GM23248 (cell line): ENCODE data around the gene PCF11. TPM values are rescaled to one million over a fixed set of nuclear protein-coding genes. Genes with fewer than 3 reads are reported as not detected.
A peak's percentile ranks its signal among the peaks of the same experiment; 100 is the strongest.

Experiments used
- DNase-seq: peaks from one replicate; pipeline ENCODE4 v3.0.0-alpha.2; 2015
- H2AFZ ChIP-seq: fragments of 200-600 bp; sonication (generic); 2 replicates; pipeline ENCODE4 v1.6.1; 2016; ENCODE audit warnings: antibody characterized with exemption
- H3F3A ChIP-seq: fragments of 200-600 bp; sonication (generic); 2 replicates; pipeline ENCODE4 v1.6.1; 2016; ENCODE audit warnings: mild to moderate bottlenecking, antibody characterized with exemption, mixed run types; ENCODE audit not compliant: insufficient read depth
- H3K27ac ChIP-seq: fragments of 200-600 bp; sonication (generic); 2 replicates; pipeline ENCODE4 v1.5.1; 2016; ENCODE audit warnings: mild to moderate bottlenecking
- H3K27me3 ChIP-seq: fragments of 200-600 bp; sonication (generic); replicated peaks from 2 replicates; pipeline ENCODE4 v1.6.1; 2016; ENCODE audit warnings: mild to moderate bottlenecking; ENCODE audit not compliant: insufficient read depth
- H3K36me3 ChIP-seq: fragments of 200-600 bp; sonication (generic); 2 replicates; pipeline ENCODE4 v1.6.1; 2016; ENCODE audit warnings: low read depth, mild to moderate bottlenecking
- H3K4me1 ChIP-seq: fragments of 200-600 bp; sonication (generic); 2 replicates; pipeline ENCODE4 v1.6.1; 2016; ENCODE audit warnings: mild to moderate bottlenecking; ENCODE audit not compliant: insufficient read depth
- H3K4me2 ChIP-seq: fragments of 200-600 bp; sonication (generic); one replicate; pipeline ENCODE4 v1.6.1; 2016; ENCODE audit warnings: mild to moderate bottlenecking; ENCODE audit not compliant: unreplicated experiment
- H3K4me3 ChIP-seq: fragments of 200-600 bp; sonication (generic); 2 replicates; pipeline ENCODE4 v1.5.1; 2016; ENCODE audit warnings: mild to moderate bottlenecking
- H3K79me2 ChIP-seq: fragments of 200-600 bp; sonication (generic); 2 replicates; pipeline ENCODE4 v1.6.1; 2016; ENCODE audit warnings: mild to moderate bottlenecking; ENCODE audit not compliant: insufficient read depth
- H3K9ac ChIP-seq: fragments of 200-600 bp; sonication (generic); 2 replicates; pipeline ENCODE4 v1.6.1; 2016; ENCODE audit warnings: mild to moderate bottlenecking
- H3K9me2 ChIP-seq: fragments of 200-600 bp; sonication (generic); 2 replicates; pipeline ENCODE4 v1.6.1; 2016; ENCODE audit warnings: mixed run types, mild to moderate bottlenecking, moderate library complexity; ENCODE audit not compliant: insufficient read depth
- H3K9me3 ChIP-seq: fragments of 200-600 bp; sonication (generic); one replicate; pipeline ENCODE4 v1.6.1; 2017; ENCODE audit warnings: low read depth
- H4K20me1 ChIP-seq: fragments of 200-600 bp; sonication (generic); 2 replicates; pipeline ENCODE4 v1.6.0; 2016; ENCODE audit not compliant: insufficient read depth
- EZH2 ChIP-seq: fragments of 200-600 bp; sonication (generic); IDR thresholded peaks from 2 replicates; pipeline ENCODE4 v1.6.1; 2018; ENCODE audit warnings: antibody characterized with exemption, mild to moderate bottlenecking; ENCODE audit not compliant: insufficient read depth, poor library complexity, severe bottlenecking
- EZH2phosphoT487 ChIP-seq: fragments of 200-600 bp; sonication (generic); IDR thresholded peaks from 2 replicates; pipeline ENCODE4 v1.6.1; 2018; ENCODE audit warnings: antibody characterized with exemption, moderate library complexity, mild to moderate bottlenecking, low read depth; ENCODE audit not compliant: insufficient read depth
- WGBS, 2 experiments: methylation state at CpG; one replicate each; pipeline ENCODE4 v1.1.6; 2015 to 2017; ENCODE audit warnings: low lambda C conversion rate in 2 of 2, low coverage in 1 of 2; ENCODE audit errors: missing lambda C conversion rate in 2 of 2; 5-methylcytosine and 5-hydroxymethylcytosine counted together
- in situ Hi-C: fragments of 300-500 bp; cut with MboI; formaldehyde crosslinking; loops from 2 replicates; pipeline ENCODE4 v1.15.0; 2020
- polyA plus RNA-seq: library from polyadenylated mRNA; unstranded; fragments of >200 nt; fragmentation: Nextera tagmentation; extraction: Ambion mirVana; gene quantifications from 2 replicates; pipeline ENCODE4 v1.2.1, GENCODE V29; 2016
- total RNA-seq: library from RNA; depleted of rRNA; stranded (reverse); fragments of >200 nt; shearing (Covaris generic); gene quantifications from 2 replicates; pipeline ENCODE4 v1.2.3, GENCODE V29; 2014

PCF11 gene
- total and polyA plus RNA-seq, 2 experiments from 2014 or later = 9.1 to 19.7 TPM

DNA sequence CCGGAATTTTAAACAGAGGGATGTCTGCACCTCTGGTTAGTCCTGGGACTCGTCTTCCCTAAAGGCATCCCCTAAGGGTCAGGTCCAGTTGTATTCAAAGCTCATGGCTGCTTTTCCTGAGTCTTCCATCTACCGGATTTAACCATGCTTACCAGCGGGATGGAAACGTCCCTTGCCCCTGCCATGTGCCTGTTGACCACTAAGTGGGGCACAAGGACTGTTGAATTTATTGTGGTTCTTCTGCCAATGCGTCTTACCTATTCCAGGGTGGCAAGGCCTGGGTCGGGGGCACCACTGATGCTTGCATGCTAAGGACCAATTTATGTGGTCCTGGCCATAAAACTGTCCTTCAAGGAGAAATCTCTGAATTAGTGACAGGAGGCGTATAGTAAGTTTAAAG, 62.2 kb downstream of the PCF11 start:
- no peak for TF ChIP-seq EZH2phosphoT487
- no peak for TF ChIP-seq EZH2
- H3F3A ChIP-seq = no peaks in the 10 kb centered on the region
- 80 to 81% methylated on average over 8 of the region's 8 CpGs for WGBS, 2 experiments
- in situ Hi-C loops = no loop called here
- no peak overlapping the region for H3K4me3 ChIP-seq
- H3K9me3 ChIP-seq = no peaks in the 10 kb centered on the region
- H3K4me2 ChIP-seq = no peak overlapping the region
- no peaks in the 10 kb centered on the region for H3K27me3 ChIP-seq
- H3K79me2 ChIP-seq = no peaks in the 10 kb centered on the region
- H3K9ac ChIP-seq = no peak overlapping the region
- H3K9me2 ChIP-seq = no peaks in the 10 kb centered on the region
- no peaks in the 10 kb centered on the region for H4K20me1 ChIP-seq
- H3K4me1 ChIP-seq = no peaks in the 10 kb centered on the region
- no peak for DNase-seq
- H3K36me3 ChIP-seq = no peaks in the 10 kb centered on the region
- H3K27ac ChIP-seq = no peak overlapping the region
- no peak overlapping the region for H2AFZ ChIP-seq

- H3K4me3 ChIP-seq = no peak overlapping the region
- H3K9ac ChIP-seq = no peak overlapping the region
- H3K27ac ChIP-seq = no peak overlapping the region
- 94 to 95% methylated on average over 10 of the region's 10 CpGs for WGBS, 2 experiments
- TF ChIP-seq EZH2 = no peak
- TF ChIP-seq EZH2phosphoT487 = no peak
- H3K79me2 ChIP-seq = no peaks in the 10 kb centered on the region
- no peaks in the 10 kb centered on the region for H3K36me3 ChIP-seq
- H3K4me1 ChIP-seq = no peaks in the 10 kb centered on the region
- no peaks in the 10 kb centered on the region for H3K9me3 ChIP-seq
- H2AFZ ChIP-seq = no peak overlapping the region
- DNase-seq = no peak
- H3K4me2 ChIP-seq = no peak overlapping the region
- H3K9me2 ChIP-seq = no peaks in the 10 kb centered on the region
- no peaks in the 10 kb centered on the region for H4K20me1 ChIP-seq
- no peaks in the 10 kb centered on the region for H3K27me3 ChIP-seq
- in situ Hi-C loops = no loop called here
- H3F3A ChIP-seq = no peaks in the 10 kb centered on the region
Measured at GRCh38 chr11:83220260-83220659, 63.3 kb downstream of the PCF11 start.

- Histone ChIP-seq H3K9ac (no peak overlapping the region), H3K4me3 (no peak overlapping the region), H3K36me3 (no peaks in the 10 kb centered on the region), H4K20me1 (no peaks in the 10 kb centered on the region), H3K27me3 (no peaks in the 10 kb centered on the region), H3K4me1 (no peaks in the 10 kb centered on the region), H3F3A (no peaks in the 10 kb centered on the region), H2AFZ (no peak overlapping the region), H3K4me2 (no peak overlapping the region), H3K79me2 (no peaks in the 10 kb centered on the region), H3K9me3 (no peaks in the 10 kb centered on the region), H3K9me2 (no peaks in the 10 kb centered on the region), H3K27ac (no peak overlapping the region)
- DNase-seq = no peak
- in situ Hi-C loops = no loop called here
- TF ChIP-seq EZH2 (no peak), EZH2phosphoT487 (no peak)
Measured at GRCh38 chr11:83221694-83222093, 64.8 kb downstream of the PCF11 start.

GRCh38 chr11:83222499-83222898, 65.6 kb downstream of the PCF11 start:
- in situ Hi-C loops = no loop called here
- H3K4me2 ChIP-seq = no peak overlapping the region

DNA sequence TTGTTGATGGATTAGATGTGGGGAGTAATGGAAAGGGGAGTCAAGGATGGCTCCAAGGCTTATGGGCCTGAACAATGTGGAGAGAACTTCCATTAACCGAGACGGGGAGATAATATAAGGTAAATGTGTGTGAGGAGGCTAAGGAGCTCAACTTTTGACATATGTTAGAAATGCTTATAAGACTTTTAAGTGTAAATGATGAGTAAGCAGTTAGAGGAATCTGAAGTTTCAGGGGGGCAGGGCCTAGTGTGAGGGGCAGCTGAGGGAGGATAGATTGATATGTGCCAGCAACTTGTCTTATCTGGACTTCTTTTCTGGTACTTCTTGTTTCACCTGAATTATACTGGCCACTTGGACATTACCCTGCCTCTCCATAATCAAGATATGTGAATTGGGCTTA, 66.5 kb downstream of the PCF11 start:
- Histone ChIP-seq H3K27ac (no peak overlapping the region), H3K9me2 (no peaks in the 10 kb centered on the region), H3K79me2 (no peaks in the 10 kb centered on the region), H3K9me3 (no peaks in the 10 kb centered on the region), H3K27me3 (no peaks in the 10 kb centered on the region), H4K20me1 (no peaks in the 10 kb centered on the region), H3K4me2 (no peak overlapping the region), H3K4me1 (no peaks in the 10 kb centered on the region), H3F3A (no peaks in the 10 kb centered on the region), H3K4me3 (no peak overlapping the region), H2AFZ (no peak overlapping the region), H3K36me3 (no peaks in the 10 kb centered on the region), H3K9ac (no peak overlapping the region)
- TF ChIP-seq EZH2 (no peak), EZH2phosphoT487 (no peak)
- in situ Hi-C loops = no loop called here
- 92 to 96% methylated on average over 2 of the region's 2 CpGs for WGBS, 2 experiments
- no peak for DNase-seq

More at GRCh38 chr11:83222499-83222898, 65.6 kb downstream of the PCF11 start:
- Histone ChIP-seq H3K4me3 (no peak overlapping the region), H3K9ac (no peak overlapping the region), H3K4me1 (no peaks in the 10 kb centered on the region), H3K36me3 (no peaks in the 10 kb centered on the region), H3K9me2 (no peaks in the 10 kb centered on the region), H3F3A (no peaks in the 10 kb centered on the region), H3K79me2 (no peaks in the 10 kb centered on the region), H3K27ac (no peak overlapping the region), H4K20me1 (no peaks in the 10 kb centered on the region), H3K9me3 (no peaks in the 10 kb centered on the region), H2AFZ (no peak overlapping the region), H3K27me3 (no peaks in the 10 kb centered on the region)
- DNase-seq = peak; percentile 23
- 69 to 86% methylated on average over 1 of the region's 1 CpG for WGBS, 2 experiments
- no peak for TF ChIP-seq EZH2
- no peak for TF ChIP-seq EZH2phosphoT487
